DMS53 (cell line): ENCODE results near the gene HDHD5.

Experiments used
- DNase-seq: peaks from one replicate; lab custom pipeline; 2025; lab: John Stamatoyannopoulos, UW

Gene HDHD5

GRCh38 chr22:17120281-17120680, 38.8 kb downstream of the HDHD5 start:
- DNase-seq: peak; percentile 54

GRCh38 chr22:17119481-17120202, 39.4 kb downstream of the HDHD5 start:
- peak; percentile 38 for DNase-seq

GRCh38 chr22:17118342-17118741, 40.7 kb downstream of the HDHD5 start:
- DNase-seq: no peak

GRCh38 chr22:17117890-17118289, 41.2 kb downstream of the HDHD5 start:
- DNase-seq: no peak

- no peak for DNase-seq
Measured at GRCh38 chr22:17117400-17117799, 41.7 kb downstream of the HDHD5 start.

GRCh38 chr22:17116572-17117330, 42.3 kb downstream of the HDHD5 start:
- DNase-seq: no peak

- DNase-seq: no peak
Measured at GRCh38 chr22:17115945-17116565, 43.0 kb downstream of the HDHD5 start.

GRCh38 chr22:17115236-17115635, 43.8 kb downstream of the HDHD5 start:
- no peak for DNase-seq

GRCh38 chr22:17114898-17115235, 44.2 kb downstream of the HDHD5 start:
- no peak for DNase-seq

GRCh38 chr22:17114173-17114897, 44.7 kb downstream of the HDHD5 start:
- no peak for DNase-seq

- no peak for DNase-seq
Measured at GRCh38 chr22:17113600-17113999, 45.5 kb downstream of the HDHD5 start.

GRCh38 chr22:17112491-17113042, 46.5 kb downstream of the HDHD5 start:
- DNase-seq: peak; percentile 70

- no peak for DNase-seq
Measured at GRCh38 chr22:17110791-17111550, 48.1 kb downstream of the HDHD5 start.

GRCh38 chr22:17109976-17110375, 49.1 kb downstream of the HDHD5 start:
- DNase-seq: no peak

- no peak for DNase-seq
Measured at GRCh38 chr22:17109113-17109865, 49.8 kb downstream of the HDHD5 start.

GRCh38 chr22:17108256-17109112, 50.6 kb downstream of the HDHD5 start:
- no peak for DNase-seq

GRCh38 chr22:17107547-17107810, 51.6 kb downstream of the HDHD5 start:
- no peak for DNase-seq

GRCh38 chr22:17106785-17107546, 52.1 kb downstream of the HDHD5 start:
- DNase-seq: no peak

- no peak for DNase-seq
Measured at GRCh38 chr22:17106161-17106784, 52.8 kb downstream of the HDHD5 start.
